CD4-positive, CD25-positive, alpha-beta regulatory T cell (primary cell): Measurements from ENCODE around the gene ZSCAN10. TPM values are rescaled to one million over a fixed set of nuclear protein-coding genes. Genes with fewer than 3 reads are reported as not detected.
"Not testable (repeated sequence)": the region's sequence is repeated elsewhere in the genome, so short reads cannot be mapped to it uniquely, and the experiment has no call there.

Experiments
- ATAC-seq, 2 donors: fragments of 150-1000 bp; cut with Tn5 transposase; one replicate each; pipeline ENCODE4 v1.10.0; 2021; ENCODE audit warnings: low read depth in 2 of 2, moderate number of reproducible peaks in 2 of 2, moderate library complexity in 1 of 2
- DNase-seq, 3 donors: peaks; one replicate each; pipeline versions ENCODE4 v3.0.0 to v3.0.0-alpha.2; 2012 to 2022; ENCODE audit warnings: mixed read lengths in 1 of 3
- H3K27ac ChIP-seq: one replicate; pipeline ENCODE4 v1.7.0; 2013; ENCODE audit warnings: mild to moderate bottlenecking, low read length; ENCODE audit not compliant: insufficient read depth, poor library complexity, severe bottlenecking
- H3K27me3 ChIP-seq: one replicate; pipeline ENCODE4 v1.7.0; 2013; ENCODE audit warnings: low read length; ENCODE audit not compliant: control insufficient read depth, insufficient read depth
- H3K36me3 ChIP-seq: one replicate; pipeline ENCODE4 v1.7.0; 2013; ENCODE audit warnings: mild to moderate bottlenecking, low read length, moderate library complexity; ENCODE audit not compliant: control insufficient read depth, insufficient read depth
- H3K4me1 ChIP-seq: 2 replicates; pipeline ENCODE4 v1.7.0; 2013; ENCODE audit warnings: mild to moderate bottlenecking, low read length; ENCODE audit not compliant: insufficient read depth, control insufficient read depth, poor library complexity, severe bottlenecking
- H3K4me3 ChIP-seq: one replicate; pipeline ENCODE4 v1.7.0; 2013; ENCODE audit warnings: low read depth, mild to moderate bottlenecking, low read length, moderate library complexity
- H3K9me3 ChIP-seq, 2 experiments: 1 replicate in 1 of 2; 2 replicates in 1 of 2; pipeline ENCODE4 v1.7.0; 2013; ENCODE audit warnings: low read length in 2 of 2, mild to moderate bottlenecking in 1 of 2, moderate library complexity in 1 of 2; ENCODE audit not compliant: control insufficient read depth in 2 of 2
- H3K27ac Mint-ChIP-seq, 3 donors: one replicate each; pipeline ENCODE4 v1.8.0; 2020 to 2022; ENCODE audit warnings: mild to moderate bottlenecking in 3 of 3, mixed read lengths in 3 of 3, moderate library complexity in 2 of 3
- H3K27me3 Mint-ChIP-seq: one replicate; pipeline ENCODE4 v1.8.0; 2022; ENCODE audit warnings: mild to moderate bottlenecking, mixed read lengths
- H3K36me3 Mint-ChIP-seq: one replicate; pipeline ENCODE4 v1.8.0; 2020; ENCODE audit warnings: mixed read lengths
- H3K4me1 Mint-ChIP-seq, 4 donors: one replicate each; pipeline ENCODE4 v1.8.0; 2020 to 2022; ENCODE audit warnings: mixed read lengths in 4 of 4, mild to moderate bottlenecking in 1 of 4
- H3K4me3 Mint-ChIP-seq, 4 donors: one replicate each; pipeline ENCODE4 v1.8.0; 2020 to 2022; ENCODE audit warnings: mild to moderate bottlenecking in 4 of 4, mixed read lengths in 4 of 4, moderate library complexity in 3 of 4
- H3K9me3 Mint-ChIP-seq, 7 donors: one replicate each; pipeline ENCODE4 v1.8.0; 2020 to 2022; ENCODE audit warnings: mixed read lengths in 7 of 7, mild to moderate bottlenecking in 3 of 7, moderate library complexity in 2 of 7
- polyA plus RNA-seq, 4 donors: library from polyadenylated mRNA; unstranded; fragments of 300-500 nt; fragmentation: Illumina TruSeq; gene quantifications; one replicate each; pipeline ENCODE4 v1.2.3, GENCODE V29; 2021
- total RNA-seq: library from RNA; stranded (reverse); gene quantifications from one replicate; pipeline ENCODE4 v1.2.3, GENCODE V29; 2022

The ZSCAN10 gene
- total and polyA plus RNA-seq, 5 donors from 2014 or later = 0.81 TPM; not detected in 4

GRCh38 chr16:3085868-3086595 is 13.1 kb downstream of the ZSCAN10 start:
- Histone ChIP-seq H3K36me3 (no peaks in the 10 kb centered on the region), H3K27me3 (no peaks in the 10 kb centered on the region), H3K27ac (peak overlapping the region; percentile 37), H3K9me3 (no peaks in the 10 kb centered on the region), H3K4me1 (peaks cover 26% of the 10 kb centered on the region), H3K4me3 (peak overlapping the region; percentile 48)
- no peaks in the 10 kb centered on the region for H3K27me3 Mint-ChIP-seq
- peaks cover 5 to 64% (median 28%) of the 10 kb centered on the region in 4 donors for H3K4me1 Mint-ChIP-seq
- DNase-seq (no peak), ATAC-seq (no peak)
- peak overlapping the region; percentile 53 to 90 (median 76) for H3K4me3 Mint-ChIP-seq
- no peaks in the 10 kb centered on the region for H3K36me3 Mint-ChIP-seq
- H3K9me3 Mint-ChIP-seq = no peaks in the 10 kb centered on the region
- peak overlapping the region; percentile 71 to 86 (median 73) for H3K27ac Mint-ChIP-seq

GRCh38 chr16:3084969-3085670 is 14.0 kb downstream of the ZSCAN10 start:
- H3K27me3 Mint-ChIP-seq = no peaks in the 10 kb centered on the region
- no peaks in the 10 kb centered on the region for H3K36me3 Mint-ChIP-seq
- Histone ChIP-seq H3K36me3 (no peaks in the 10 kb centered on the region), H3K4me3 (peak overlapping the region; percentile 39), H3K27ac (no peak overlapping the region), H3K9me3 (no peaks in the 10 kb centered on the region), H3K27me3 (no peaks in the 10 kb centered on the region), H3K4me1 (peaks cover 29% of the 10 kb centered on the region)
- H3K27ac Mint-ChIP-seq = peak overlapping the region; percentile 53 to 73 (median 71)
- peaks cover 0 to 3% (median 0%) of the 10 kb centered on the region in 7 donors for H3K9me3 Mint-ChIP-seq
- DNase-seq (no peak), ATAC-seq (no peak)
- peak overlapping the region; percentile 26 to 90 (median 62) for H3K4me3 Mint-ChIP-seq
- H3K4me1 Mint-ChIP-seq = peaks cover 5 to 68% (median 31%) of the 10 kb centered on the region in 4 donors

GRCh38 chr16:3084491-3084890 is 14.6 kb downstream of the ZSCAN10 start:
- Histone ChIP-seq H3K36me3 (no peaks in the 10 kb centered on the region), H3K4me3 (peak overlapping the region; percentile 39), H3K9me3 (no peaks in the 10 kb centered on the region), H3K27ac (no peak overlapping the region), H3K4me1 (peaks cover 29% of the 10 kb centered on the region), H3K27me3 (no peaks in the 10 kb centered on the region)
- no peak for DNase-seq
- H3K27ac Mint-ChIP-seq = peak overlapping the region; percentile 31 to 79 (median 73)
- peak overlapping the region in 1 of 4 donors; percentile 90 for H3K4me3 Mint-ChIP-seq
- peaks cover 5% of the 10 kb centered on the region for H3K36me3 Mint-ChIP-seq
- H3K4me1 Mint-ChIP-seq = peaks cover 5 to 74% (median 37%) of the 10 kb centered on the region in 4 donors
- H3K9me3 Mint-ChIP-seq = peaks cover 0 to 3% (median 0%) of the 10 kb centered on the region in 7 donors
- no peaks in the 10 kb centered on the region for H3K27me3 Mint-ChIP-seq
- no peak for ATAC-seq

GRCh38 chr16:3083408-3083807 is 15.7 kb downstream of the ZSCAN10 start:
- Mint-ChIP-seq H3K4me3 (peak overlapping the region in 1 of 4 donors; percentile 90), H3K4me1 (peaks cover 8 to 78% (median 41%) of the 10 kb centered on the region in 4 donors)
- not testable (repeated sequence) for H3K9me3 Mint-ChIP-seq, H3K27me3 Mint-ChIP-seq, ATAC-seq, H3K27ac ChIP-seq, H3K36me3 Mint-ChIP-seq, H3K36me3 ChIP-seq, H3K27me3 ChIP-seq, H3K4me3 ChIP-seq, H3K9me3 ChIP-seq, H3K27ac Mint-ChIP-seq, DNase-seq
- peaks cover 40% of the 10 kb centered on the region for H3K4me1 ChIP-seq

GRCh38 chr16:3081957-3082356 is 17.1 kb downstream of the ZSCAN10 start:
- H3K27me3 Mint-ChIP-seq, H3K4me3 ChIP-seq, H3K36me3 ChIP-seq, DNase-seq, H3K27ac Mint-ChIP-seq, H3K27ac ChIP-seq, H3K9me3 Mint-ChIP-seq, H3K9me3 ChIP-seq, H3K27me3 ChIP-seq, ATAC-seq: not testable (repeated sequence)
- Mint-ChIP-seq H3K4me1 (peaks cover 13 to 79% (median 47%) of the 10 kb centered on the region in 4 donors), H3K4me3 (peak overlapping the region in 1 of 4 donors; percentile 35), H3K36me3 (peaks cover 17% of the 10 kb centered on the region)
- H3K4me1 ChIP-seq = peaks cover 43% of the 10 kb centered on the region

GRCh38 chr16:3080024-3080423 is 19.1 kb downstream of the ZSCAN10 start:
- Histone ChIP-seq H3K27ac (peak overlapping the region; percentile 14), H3K27me3 (no peaks in the 10 kb centered on the region), H3K4me1 (peaks cover 54% of the 10 kb centered on the region), H3K9me3 (no peaks in the 10 kb centered on the region), H3K36me3 (no peaks in the 10 kb centered on the region), H3K4me3 (no peak overlapping the region)
- Mint-ChIP-seq H3K4me3 (peak overlapping the region in 3 of 4 donors; percentile 36 to 90 (median 40)), H3K9me3 (peaks cover 0 to 3% (median 0%) of the 10 kb centered on the region in 7 donors), H3K36me3 (peaks cover 17% of the 10 kb centered on the region), H3K27ac (peak overlapping the region; percentile 44 to 99 (median 88)), H3K4me1 (peaks cover 16 to 85% (median 57%) of the 10 kb centered on the region in 4 donors), H3K27me3 (no peaks in the 10 kb centered on the region)
- ATAC-seq (no peak), DNase-seq (no peak)

DNA sequence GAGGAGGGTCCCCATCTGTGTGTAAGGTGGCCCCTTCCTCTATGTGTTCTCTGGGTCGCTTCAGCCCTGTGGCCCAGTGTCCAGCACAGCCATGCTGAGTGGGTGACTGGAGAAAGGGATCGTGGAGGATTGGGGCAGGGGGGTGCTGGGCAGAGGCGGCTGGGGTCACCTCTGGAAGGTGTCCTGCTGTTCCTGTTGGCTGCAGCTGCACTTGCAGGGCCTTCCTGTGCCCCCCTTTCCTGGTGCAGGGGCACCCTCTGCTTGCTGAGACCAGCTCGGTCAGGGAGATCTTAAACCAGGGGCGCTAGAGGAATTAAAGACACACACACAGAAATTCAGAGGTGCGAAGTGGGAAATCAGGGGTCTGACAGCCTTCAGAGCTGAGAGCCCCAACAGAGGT is 22.5 kb downstream of the ZSCAN10 start:
- Mint-ChIP-seq H3K27ac (peak overlapping the region; percentile 94 to 99 (median 99)), H3K27me3 (peaks cover 8% of the 10 kb centered on the region), H3K4me3 (peak overlapping the region; percentile 75 to 92 (median 83)), H3K4me1 (peaks cover 13 to 91% (median 70%) of the 10 kb centered on the region in 4 donors), H3K36me3 (peaks cover 17% of the 10 kb centered on the region), H3K9me3 (peaks cover 0 to 3% (median 0%) of the 10 kb centered on the region in 7 donors)
- peaks cover 82% of the 10 kb centered on the region for H3K4me1 ChIP-seq
- peak overlapping the region; percentile 51 for H3K4me3 ChIP-seq
- DNase-seq (no peak), ATAC-seq (no peak)
- no peaks in the 10 kb centered on the region for H3K9me3 ChIP-seq
- H3K36me3 ChIP-seq = no peaks in the 10 kb centered on the region
- no peaks in the 10 kb centered on the region for H3K27me3 ChIP-seq
- peak overlapping the region; percentile 86 for H3K27ac ChIP-seq
